ENCODE data around the gene LRRC8D. TPM values are rescaled to one million over a fixed set of nuclear protein-coding genes. Genes with fewer than 3 reads are reported as not detected.

Gene LRRC8D
- total RNA-seq, 1 donor from 2014 or later: 10.2 TPM

- no peak for DNase-seq
Measured at GRCh38 chr1:89807983-89808382, 12.8 kb upstream of the LRRC8D start.

DNA sequence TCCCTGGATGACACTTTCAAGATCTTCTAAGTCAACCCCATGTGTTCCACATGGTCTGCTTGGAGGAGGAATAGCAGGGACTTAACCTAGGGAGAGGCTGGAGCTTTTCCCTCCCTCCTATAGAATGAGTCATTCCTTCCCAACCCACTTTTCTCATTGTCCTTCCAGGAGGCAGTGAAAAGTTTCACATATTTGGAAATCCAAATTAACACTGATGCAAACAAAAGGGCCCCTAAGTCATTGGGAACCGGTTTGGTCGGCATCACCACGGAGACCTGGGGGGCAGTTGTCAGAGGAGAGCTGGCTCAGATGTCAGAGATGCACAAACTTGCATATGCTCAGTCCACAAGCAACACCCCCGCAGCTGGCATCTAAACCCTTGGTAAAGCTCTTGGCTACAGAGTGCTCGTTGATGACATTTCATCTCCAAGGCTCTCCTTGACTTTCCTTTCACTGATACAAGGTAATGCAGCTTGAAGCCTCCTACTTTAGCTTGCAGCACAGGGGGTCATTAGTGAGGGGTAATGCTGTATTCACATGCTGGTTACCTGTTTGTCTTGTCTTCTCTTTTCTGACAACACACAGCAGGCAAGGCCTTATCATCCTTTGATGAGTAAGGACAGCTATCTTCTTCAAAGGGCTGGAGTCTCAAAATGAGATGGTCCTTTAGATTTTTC lies 12.3 kb upstream of the LRRC8D start:
- DNase-seq: no peak

DNA sequence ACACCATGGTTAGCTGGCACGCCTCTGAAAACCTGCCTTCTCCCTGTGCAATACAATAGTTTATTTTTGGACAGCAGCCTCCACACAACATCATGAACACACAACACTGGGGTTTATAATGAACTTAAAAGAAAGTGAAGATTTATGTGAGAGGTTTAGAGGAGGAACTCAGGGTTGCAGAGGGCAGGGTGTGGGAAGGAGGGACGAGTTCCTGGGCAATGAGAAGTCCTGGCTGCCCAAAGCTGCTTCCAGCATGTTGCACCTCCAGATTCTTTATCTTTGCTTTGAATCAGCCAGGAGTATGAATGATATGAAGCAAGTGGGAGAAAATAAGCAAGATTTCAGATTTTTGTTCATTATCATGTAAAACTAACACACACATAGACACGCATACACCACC lies 11.3 kb upstream of the LRRC8D start:
- no peak for DNase-seq

DNA sequence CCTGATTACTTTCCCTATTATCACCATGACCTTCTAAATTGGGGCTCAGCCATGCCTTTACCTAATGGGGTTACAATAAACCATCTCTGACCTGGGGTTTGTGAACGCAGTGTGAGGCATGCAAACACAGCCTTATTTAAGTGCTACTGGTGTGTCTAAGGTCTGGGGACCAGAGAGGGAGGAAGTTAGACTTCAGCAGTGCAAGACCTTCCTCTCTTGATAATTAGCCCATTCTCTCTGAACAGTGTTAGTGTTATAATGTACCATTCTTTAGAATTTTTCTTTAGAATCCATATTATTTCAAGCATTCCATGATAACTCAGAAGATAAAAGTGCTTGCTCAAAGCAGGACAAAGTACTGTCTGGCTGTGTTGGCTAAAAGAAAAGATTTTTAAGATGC lies 10.5 kb upstream of the LRRC8D start:
- no peak for DNase-seq

DNA sequence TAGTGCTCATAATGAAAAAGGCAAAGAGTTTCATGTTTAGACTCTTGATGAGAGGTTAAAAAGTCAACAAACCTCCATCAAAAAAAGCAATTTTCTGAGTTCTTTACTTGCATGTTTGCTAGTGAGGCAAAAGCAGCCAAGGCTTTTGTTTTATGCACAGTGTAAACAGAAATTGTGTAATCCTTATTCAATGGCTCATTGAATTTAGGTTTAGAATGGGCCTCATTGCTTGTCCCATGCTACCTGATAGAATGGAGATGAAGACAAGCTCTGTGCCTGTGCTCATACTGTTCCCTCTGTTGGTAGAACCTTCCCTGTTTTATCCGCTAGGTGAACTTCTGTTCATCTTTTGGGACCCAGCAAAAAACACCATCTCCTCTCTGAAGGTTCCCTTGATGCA lies 10.0 kb upstream of the LRRC8D start:
- DNase-seq: no peak

DNA sequence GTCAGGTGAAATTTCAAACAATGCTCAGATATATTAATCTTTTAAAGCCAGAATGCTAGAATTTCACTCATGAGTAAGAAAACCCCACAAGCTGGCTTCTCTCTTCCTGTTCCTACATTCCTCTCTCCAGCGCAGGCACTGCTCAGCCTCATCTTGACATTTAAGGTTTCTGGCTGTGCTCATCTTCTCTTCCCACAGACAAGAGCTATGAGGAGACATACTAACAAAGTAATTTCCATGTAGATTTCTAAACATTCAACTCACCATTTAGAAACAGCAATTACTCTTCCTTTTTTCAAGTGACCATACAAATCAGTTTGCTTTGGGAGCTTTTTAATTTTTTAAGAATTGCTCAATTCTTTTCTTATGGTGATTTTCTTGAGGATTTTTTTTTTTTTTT lies 7.8 kb upstream of the LRRC8D start:
- DNase-seq: no peak

GRCh38 chr1:89815040-89815439 lies 5.8 kb upstream of the LRRC8D start:
- DNase-seq: no peak

- no peak for DNase-seq
Measured at GRCh38 chr1:89815611-89816010, 5.2 kb upstream of the LRRC8D start.

- no peak for DNase-seq
Measured at GRCh38 chr1:89816366-89816765, 4.5 kb upstream of the LRRC8D start.

GRCh38 chr1:89821322-89822108 lies 683 bp downstream of the LRRC8D start:
- DNase-seq: no peak

- DNase-seq: no peak
Measured at GRCh38 chr1:89822109-89822962, 1.5 kb downstream of the LRRC8D start.

- DNase-seq: no peak
Measured at GRCh38 chr1:89822999-89823628, 2.3 kb downstream of the LRRC8D start.

DNA sequence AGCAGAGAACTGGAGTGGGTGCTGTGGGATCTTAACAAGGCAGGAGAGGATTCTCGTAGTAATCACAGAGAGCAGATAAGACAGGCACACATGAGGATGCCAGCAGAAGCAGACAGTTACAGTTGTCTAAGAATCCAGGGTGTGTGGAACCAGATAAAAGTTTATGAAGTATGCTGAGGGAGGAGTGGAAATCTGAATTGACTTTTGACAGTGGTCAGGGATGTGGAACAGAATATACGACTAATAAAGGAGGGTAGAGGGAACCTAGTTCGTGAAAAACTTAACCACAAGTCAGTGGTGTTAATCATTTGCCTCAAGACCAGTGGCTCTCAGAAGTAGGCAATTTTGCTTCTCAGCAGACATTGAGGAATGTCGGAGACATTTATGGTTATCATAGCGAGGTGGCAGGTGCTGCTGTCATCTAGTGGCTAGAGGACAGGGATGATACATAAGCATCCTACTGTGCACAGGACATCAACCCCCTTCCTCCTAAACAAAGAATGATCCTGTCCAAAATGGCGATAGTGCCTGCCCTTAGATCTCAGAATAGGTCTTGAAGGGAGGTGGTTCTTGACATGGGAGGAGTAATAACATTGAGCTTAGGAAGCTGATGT lies 3.0 kb downstream of the LRRC8D start:
- DNase-seq: no peak

DNA sequence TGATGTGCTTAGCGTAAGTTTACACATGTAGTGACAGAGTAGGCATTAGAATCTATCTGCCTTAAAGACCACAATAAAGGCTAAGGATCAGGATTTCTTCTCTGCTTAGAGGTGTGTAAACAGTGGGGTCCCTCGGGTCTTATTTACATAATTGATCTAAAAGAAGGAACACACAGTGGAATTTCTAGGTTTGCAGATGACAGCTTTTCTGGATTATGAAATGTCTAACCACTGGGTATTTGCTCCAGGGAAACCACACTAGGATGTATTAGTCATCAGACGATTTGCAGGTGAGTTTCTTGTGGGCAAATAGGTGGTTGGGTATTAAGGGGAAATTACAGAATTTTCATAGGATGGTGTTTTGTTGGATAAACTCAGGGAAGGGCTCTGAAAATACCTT lies 5.8 kb downstream of the LRRC8D start:
- DNase-seq: no peak

- DNase-seq: no peak
Measured at GRCh38 chr1:89827330-89827729, 6.5 kb downstream of the LRRC8D start.

GRCh38 chr1:89827902-89828301 lies 7.1 kb downstream of the LRRC8D start:
- no peak for DNase-seq

DNA sequence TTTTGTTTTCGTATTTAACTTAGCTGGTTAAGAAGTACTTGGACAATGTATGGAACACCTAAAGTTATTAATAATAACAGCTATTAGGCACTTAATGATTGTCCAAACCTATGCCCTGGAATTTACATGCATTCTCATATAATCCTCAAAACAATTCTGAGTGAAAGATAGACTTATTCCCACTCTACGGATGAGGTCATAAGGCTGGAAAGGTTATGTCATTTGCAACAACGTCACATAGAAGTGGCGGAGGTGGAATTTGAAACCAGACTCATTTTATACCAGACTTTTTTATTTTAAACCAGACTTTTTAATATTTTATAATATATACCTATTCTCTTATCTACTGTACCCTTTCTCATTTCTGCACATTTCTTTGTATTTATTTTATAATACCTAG lies 8.4 kb downstream of the LRRC8D start:
- no peak for DNase-seq

GRCh38 chr1:89831462-89832120 lies 10.8 kb downstream of the LRRC8D start:
- DNase-seq: no peak

DNA sequence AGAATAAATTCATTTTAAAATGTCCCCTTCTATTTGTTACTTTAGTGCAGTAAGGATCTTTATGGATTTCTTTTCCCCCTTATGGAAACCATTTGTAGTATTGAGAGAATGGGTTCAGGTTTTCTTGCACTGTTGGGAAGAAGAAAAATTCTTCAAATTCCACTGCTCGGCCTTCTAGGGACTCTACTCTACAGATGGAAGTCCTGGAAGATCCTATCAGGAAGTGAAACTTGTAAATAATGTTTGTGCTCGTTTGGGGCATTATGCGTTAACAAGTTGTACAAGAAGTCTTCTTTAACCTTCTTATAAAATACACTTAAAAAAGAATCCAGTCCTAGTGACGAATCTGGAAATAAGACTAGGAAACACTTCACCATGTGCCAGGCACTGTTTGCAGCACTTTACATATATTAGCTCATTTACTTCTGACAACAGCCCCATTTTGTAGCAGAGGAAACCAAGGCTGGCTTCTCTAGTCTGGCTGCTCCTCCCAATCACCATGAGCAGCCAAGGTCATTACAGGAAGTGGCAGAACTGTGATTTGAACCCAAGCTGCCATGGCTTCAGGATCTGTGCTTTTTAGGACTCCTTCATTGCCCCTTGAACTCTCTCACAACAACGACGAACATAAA lies 11.8 kb downstream of the LRRC8D start:
- DNase-seq: no peak

GRCh38 chr1:89833183-89834082 lies 12.6 kb downstream of the LRRC8D start:
- DNase-seq: no peak

All from skin of body (tissue), 2 donors.